CD4-positive, alpha-beta T cell treated with Interleukin-2 at 100 ng/mL for 4 hours (primary cell): ENCODE measurements around the gene CEP20.
A peak's percentile ranks its signal among the peaks of the same experiment; 100 is the strongest.
"Not testable (repeated sequence)": the region's sequence is repeated elsewhere in the genome, so short reads cannot be mapped to it uniquely, and the experiment has no call there.

Experiments used
- DNase-seq: peaks from one replicate; pipeline ENCODE4 v3.0.0-alpha.2; 2020; ENCODE audit warnings: low spot score

The CEP20 gene, protein sequence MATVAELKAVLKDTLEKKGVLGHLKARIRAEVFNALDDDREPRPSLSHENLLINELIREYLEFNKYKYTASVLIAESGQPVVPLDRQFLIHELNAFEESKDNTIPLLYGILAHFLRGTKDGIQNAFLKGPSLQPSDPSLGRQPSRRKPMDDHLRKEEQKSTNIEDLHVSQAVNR

DNA sequence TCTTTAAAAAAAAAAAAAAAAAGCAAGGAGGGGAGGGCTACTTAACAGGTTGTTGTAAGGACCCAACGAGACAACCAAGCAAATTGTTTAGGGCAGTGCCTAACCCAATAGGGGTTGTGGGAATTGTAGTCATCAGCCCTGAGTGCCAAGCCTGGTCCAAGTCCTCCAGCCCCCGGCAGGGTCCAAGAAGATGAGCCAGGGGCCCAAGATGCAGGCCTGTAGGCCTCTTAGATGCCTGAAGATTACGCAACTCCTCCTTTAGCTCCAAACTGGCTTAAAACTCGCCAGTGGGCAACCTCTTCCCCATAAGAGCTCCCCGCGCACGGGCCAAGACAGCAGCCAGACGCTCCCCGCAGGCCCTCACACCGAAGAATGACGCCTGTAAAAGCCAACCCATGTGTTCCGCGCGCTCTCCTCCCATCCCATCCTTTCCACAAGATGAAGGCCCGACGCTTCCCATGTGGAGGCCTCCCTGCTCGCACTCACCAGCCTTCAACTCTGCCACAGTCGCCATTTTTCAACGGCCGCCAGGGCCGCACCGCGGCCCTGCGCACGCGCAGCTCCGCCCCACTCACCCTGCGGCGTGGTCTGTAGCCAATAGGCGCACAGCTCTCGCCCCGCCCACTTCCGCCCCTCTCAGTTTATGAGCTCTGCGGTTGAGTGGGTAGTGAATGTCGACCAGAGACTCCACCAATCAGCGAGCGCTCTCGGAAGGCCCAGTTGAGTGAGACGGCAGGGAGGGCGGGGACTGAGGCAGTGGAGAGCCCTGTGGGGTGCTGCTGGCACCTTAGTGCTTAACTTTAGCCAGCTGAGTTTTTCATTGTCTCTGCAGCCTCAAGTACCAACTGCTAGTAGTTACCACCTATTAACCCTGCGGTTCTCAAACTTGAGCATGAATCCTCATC lies at the start of gene CEP20:
CEP20 (minus strand) TSS at position 532 of the 905 bp plus-strand sequence; CDS start at position 514, 18 bp downstream.
- DNase-seq = peak; percentile 100

DNA sequence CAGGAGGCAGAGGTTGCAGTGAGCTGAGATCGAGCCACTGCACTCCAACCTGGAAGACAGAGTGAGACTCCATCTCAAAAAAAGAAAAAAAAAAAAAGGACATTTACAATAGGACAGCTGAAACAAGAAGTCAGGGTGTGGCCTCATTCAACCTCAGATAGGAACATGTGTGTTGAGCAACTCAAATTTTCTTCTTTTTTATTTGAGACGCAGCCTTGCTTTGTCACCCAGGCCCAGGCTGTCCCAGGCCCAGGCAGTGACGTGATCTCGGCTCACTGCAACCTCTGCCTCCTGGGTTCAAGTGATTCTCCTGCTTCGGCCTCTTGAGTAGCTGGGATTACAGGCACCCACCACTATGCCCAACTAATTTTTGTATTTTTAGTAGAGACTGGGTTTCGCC lies 48.4 kb upstream of the CEP20 start:
- DNase-seq = not testable (repeated sequence)

DNA sequence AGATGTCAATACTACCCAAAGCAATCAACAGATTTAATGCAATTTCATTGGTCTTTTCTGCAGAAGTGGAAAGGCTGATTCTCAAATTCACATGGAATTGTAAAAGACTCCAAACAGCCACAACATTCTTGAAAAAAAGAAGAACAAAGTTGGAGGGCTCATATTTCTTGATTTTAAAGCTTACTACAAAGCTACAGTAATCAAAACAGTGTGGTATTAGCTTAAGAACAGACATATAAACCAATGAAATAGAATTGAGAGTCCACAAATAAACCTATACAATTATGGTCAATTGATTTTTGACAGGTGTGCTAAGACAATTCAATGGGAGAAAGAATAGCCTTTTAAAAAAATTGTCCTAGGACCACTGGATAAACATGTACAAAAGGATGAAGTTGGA lies 46.6 kb upstream of the CEP20 start:
- DNase-seq = no peak

DNA sequence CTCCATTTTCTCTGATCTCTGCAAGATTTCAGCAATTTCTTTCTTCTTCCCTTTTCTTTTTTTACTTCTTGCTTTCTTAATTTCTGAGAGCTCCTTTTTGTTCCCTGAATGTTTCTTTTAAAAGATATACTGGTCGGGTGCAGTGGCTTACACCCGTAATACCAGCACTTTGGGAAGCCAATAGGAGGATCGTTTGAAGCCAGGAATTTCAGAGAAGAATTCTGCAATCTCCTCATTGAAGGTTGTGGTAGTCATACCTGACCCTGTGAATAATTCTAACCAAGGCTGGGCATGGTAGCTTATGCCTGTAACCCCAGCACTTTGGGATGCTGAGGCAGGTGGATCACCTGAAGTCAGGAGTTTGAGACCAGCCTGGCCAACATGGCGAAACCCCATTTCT lies 45.4 kb upstream of the CEP20 start:
- DNase-seq = no peak

DNA sequence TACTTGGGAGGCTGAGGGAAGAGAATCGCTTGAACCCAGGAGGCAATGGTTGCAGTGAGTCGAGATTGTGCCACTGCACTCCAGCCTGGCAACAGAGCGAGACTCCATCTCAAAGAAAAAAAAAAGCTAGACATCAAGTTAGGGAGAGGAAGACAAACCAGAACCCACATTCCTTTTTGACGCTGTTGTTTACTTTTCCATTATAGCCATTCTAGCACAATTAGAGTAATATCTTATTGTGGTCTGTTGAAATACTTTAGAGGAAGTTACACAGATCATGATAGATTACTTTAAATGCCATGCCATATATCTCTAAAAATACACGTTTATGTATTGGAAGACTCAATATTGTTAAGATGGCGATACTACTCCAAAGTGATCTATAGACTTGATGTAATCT lies 44.5 kb upstream of the CEP20 start:
- no peak for DNase-seq

DNA sequence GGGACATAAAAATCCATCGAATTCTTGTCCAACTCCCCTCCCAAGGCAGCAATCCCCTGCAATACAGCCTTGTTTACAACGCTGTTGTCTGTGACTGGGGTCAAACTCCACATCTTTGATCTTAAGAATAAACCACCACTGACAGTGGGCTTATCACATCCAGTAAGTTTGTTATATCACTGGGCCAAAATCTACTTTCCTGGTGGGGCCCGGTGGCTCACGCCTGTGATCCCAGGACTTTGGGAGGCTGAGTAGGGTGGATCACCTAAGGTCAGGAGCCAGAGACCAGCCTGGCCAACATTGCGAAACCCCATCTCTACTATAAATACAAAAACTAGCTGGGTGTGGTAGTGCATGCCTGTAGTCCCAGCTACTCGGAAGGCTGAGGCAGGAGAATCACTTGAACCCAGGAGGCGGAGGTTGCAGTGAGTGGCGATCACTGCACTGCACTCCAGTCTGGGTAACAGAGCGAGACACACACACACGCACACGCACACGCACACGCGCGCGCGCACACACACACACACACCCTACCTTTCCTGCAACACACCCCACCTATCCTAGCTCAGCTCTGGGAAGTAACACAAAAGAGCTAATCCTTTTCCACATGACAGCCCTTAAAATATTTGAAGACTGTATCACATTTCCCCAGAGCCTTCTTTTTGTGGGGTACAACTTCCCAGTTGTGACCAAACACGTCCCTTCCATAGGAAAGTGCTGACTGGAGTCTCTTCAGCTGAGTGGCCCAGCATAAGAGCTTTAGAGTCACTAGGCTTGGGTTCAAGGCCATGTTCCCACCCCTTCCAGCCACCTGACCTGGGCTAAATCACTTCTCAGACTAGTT lies 40.1 kb upstream of the CEP20 start:
- no peak for DNase-seq

DNA sequence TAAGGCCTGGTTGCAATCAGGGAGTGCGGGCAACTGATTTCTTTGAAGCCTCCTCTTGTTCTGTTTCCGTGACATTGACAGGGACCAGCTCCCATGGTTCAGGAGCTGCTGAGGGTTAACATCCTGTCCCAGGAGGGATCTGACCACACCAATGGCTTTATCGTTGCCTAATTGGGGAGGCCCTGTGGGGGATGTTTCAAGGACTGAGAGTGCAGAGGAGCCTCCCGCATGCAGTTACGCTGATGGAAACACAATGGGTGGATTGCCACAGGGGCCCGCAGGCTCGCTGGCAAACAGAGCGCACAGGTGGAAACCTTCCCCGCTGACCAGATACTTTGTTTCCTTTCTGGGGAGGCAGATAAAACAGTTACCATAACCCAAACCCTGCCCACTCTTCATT lies 37.2 kb upstream of the CEP20 start:
- no peak for DNase-seq

DNA sequence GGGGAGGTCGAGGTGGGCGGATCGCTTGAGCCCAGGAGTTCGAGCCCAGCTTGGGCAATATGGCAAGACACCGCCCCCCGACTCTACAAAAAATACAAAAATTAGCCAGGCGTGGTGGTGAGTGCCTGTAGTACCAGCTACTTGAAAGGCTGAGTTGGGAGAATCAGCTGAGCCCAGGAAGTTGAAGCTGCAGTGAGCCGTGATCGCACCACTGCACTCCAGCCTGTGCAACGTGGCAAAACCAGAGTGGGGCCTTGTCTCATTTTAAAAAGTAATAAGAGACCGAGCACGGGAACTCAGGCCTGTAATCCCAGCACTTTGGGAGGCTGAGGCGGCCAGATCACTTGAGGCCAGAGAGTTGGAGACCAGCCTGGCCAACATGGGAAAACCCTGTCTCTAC lies 36.6 kb upstream of the CEP20 start:
- no peak for DNase-seq

DNA sequence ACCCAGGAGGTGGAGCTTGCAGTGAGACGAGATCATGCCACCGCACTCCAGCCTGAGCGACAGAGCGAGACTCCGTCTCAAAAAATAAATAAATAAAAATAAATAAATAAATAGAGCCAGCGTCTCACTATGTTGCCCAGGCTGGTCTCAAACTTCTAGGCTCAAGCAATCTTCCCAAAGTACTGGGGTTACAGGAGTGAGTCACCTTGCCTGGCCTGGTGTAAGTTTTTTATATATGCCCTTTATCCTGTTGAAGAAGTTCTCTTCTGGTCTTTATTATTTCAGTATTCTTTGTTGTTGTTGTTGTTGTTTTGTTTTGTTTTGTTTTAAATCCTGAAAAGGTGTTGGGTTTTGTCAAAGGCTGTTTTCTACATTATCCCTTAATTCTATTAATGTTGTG lies 30.9 kb upstream of the CEP20 start:
- no peak for DNase-seq

DNA sequence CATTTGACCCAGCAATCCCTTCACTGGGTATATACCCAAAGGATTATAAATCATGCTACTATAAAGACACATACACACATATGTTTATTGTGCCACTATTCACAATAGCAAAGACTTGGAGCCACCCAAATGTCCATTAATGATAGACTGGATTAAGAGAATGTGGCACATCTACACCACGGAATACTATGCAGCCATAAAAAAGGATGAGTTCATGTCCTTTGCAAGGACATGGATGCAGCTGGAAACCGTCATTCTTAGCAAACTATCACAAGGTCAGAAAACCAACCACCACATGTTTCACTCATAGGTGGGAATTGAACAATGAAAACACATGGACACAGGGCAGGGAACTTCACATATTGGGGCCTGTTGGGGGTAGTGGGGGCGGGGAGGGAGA lies 29.9 kb upstream of the CEP20 start:
- DNase-seq = not testable (repeated sequence)

DNA sequence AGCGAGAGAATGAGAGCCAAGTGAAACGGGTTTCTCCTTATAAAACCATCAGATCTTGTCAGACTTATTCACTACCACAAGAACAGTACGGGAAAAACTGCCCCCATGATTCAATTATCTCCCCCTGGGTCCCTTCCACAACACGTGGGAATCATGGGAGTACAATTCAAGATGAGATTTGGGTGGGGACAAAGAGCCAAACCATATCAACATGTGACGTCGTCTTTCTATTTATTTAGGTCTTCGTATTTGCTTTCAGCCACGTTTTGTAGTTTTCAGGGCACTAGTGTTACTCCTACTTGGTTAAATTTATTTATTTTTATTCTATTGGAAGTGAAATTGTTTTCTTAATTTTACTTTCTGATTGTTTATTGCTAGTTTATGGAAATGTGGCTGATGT lies 27.9 kb upstream of the CEP20 start:
- DNase-seq = no peak

DNA sequence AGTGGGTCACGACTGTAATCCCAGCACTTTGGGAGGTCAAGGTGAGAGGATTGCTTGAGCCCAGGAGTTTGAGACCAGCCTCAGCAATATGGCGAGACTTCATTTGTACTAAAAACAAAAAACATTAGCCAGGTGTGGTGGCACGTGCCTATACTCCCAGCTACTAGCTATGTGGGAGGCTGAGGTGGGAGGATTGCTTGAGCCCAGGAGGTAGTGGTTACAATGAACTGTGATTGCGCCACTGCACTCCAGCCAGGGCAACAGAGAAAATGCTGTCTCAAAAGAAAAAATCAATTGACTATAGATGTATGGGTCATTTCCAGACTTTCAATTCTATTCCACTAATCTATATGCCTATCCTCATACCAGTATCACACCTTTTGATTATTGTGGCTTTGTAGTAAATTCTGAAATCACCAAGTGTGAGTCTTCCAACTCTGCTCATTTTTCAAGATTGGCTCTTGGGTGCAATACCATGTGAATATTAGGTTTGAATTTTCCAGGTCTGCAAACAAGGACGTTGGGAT lies 27.2 kb upstream of the CEP20 start:
- no peak for DNase-seq

DNA sequence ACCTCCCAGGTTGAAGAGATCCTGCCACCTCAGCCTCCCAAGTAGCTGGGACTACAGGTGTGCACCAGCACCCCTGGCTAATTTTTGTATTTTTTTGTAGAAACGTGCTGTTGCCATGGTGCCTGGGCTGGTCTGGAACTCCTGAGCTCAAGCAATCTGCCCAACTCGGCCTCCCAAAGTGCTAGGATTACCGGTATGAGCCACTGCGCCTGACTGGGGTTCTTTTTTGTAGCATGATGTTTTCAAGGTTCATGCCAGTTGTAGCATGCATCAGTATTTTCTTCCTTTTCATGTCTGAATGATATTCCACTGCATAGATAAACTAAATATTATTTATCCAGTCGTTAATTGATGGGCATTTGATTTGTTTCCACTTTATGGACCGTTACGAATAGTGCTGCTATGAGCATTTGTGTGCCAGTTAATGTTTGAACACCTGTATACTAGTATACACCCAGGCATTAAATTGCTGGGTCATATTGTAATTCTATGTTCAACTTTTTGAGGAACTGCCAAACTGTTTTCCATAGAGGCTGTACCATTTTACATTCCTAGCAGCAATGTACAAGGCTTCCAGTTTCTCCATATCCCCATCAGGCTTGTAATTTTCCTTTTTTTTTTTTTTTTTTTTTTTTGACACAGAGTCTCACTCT lies 24.8 kb upstream of the CEP20 start:
- no peak for DNase-seq

DNA sequence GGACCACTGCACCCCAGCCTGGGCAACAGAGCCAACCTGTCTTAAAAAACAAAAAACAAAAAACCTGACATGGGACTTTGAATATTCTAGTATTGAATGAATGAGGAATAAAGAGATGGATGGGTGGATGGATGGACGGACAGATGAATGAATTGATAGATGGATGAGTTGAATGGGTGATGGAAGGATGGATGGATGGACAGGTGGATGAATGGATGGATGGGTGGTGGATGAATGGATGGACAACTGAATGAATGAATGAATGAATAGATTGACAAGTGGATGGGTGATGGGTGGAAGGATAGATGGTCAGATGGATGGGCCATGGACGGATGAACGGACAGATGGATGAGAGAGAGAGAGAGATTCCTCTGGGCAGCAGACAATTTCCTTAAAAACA lies 22.8 kb upstream of the CEP20 start:
- no peak for DNase-seq

DNA sequence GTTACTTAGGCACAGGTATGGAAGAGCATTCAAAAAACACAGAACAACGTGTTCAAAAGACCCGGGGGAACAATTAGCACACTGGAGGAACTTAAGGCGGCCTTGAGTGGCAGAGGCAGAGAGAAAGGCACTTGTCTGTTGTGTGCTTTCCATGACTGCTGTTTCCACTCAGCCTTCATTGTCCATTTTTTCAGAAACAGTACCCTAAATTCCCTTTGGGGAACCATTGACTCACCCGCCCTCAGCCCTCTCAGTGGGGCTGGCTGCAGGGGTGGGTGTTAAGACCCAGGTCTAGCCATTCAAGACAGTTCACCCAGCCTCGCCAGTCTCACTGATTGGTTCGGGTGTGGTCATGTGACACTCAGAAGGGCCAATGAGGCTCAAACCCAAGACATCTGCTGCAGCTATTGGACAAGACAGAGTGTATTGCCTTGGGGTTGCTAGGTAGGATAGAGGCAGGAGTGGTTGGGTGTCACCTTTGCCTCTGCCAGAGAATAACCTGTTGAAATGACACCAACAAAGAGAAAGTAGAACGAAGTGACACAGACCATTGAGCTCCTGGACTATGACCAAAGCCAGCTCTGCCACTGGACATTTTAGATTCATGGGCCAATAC lies 19.6 kb upstream of the CEP20 start:
- DNase-seq = peak; percentile 11

DNA sequence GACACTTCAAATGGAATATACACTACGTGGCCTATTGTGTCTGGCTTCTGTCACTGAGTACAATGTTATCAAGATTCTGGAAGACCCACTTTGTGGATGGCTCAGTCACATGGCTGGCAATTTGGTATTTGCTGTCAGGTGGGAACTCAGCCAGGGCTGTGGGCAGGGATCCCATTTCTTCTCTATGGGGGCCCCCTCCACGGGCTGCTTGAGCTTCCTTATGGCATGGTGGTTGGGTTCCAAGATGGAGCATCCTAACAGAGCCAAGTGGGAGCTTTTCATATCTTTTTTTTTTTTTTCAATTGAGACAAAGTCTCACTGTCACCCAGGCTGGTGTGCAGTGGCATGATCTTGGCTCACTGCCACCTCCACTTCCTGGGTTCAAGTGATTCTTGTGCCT lies 18.0 kb upstream of the CEP20 start:
- no peak for DNase-seq

DNA sequence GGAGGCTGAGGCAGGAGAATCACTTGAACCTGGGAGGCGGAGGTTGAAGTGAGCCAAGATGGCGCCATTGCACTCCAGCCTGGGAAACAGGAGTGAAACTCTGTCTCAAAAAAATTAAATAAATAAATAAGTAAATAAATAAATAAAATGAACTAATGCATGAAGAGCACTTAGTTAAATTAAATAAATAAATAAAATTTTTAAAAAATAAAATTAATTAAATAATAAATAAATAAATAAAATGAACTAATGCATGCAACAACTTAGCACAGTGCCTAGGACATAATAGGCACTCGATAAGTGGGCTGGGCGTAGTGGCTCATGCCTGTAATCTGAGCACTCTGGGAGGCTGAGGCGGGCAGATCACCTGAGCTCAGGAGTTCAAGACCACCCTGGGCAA lies 15.6 kb upstream of the CEP20 start:
- no peak for DNase-seq

DNA sequence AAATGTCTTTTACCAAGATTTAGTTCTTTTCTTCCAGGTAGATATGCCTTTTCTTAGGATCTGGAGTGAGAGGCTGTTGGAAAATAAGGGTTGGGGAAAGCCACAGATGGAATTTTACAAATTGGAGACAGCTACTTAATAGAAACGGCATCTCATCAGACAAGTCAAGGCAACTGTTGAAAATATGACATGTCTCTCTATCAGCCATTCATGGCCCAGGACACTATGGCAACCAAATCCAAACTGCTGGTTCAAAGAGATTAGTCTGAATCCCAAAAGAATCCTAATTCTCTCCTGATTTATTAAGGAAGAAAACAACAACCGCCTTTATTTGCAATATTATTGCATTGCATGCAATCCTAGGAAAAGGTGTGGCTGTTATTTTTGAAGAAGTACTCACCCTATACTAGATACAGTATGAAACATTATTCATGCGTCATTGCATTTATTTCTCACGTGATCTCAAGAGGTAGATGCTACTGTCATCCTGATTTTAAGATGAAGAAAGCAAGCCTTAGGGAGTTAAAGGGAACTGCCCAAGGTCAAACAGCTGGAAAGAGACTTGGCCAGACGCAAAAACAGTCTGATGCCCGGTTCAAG lies 12.6 kb upstream of the CEP20 start:
- no peak for DNase-seq

DNA sequence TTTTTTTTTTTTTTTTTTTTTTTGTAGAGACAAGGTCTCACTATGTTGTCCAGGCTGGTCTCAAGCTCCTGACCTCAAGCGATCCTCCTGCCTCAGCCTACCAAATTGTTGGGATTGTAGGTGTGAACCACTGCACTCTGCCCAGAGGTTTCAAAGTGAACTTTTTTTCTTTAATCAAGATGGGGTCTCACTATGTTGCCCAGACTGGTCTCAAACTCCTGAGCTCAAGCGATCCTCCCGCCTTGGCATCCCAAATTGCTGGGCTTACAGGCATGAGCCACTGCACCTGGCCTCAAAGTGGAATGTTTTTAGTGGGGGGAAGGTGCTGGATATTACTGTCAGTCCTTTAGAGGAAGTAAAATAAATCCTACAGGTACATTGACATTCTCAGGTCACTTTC lies 12.0 kb upstream of the CEP20 start:
- no peak for DNase-seq

DNA sequence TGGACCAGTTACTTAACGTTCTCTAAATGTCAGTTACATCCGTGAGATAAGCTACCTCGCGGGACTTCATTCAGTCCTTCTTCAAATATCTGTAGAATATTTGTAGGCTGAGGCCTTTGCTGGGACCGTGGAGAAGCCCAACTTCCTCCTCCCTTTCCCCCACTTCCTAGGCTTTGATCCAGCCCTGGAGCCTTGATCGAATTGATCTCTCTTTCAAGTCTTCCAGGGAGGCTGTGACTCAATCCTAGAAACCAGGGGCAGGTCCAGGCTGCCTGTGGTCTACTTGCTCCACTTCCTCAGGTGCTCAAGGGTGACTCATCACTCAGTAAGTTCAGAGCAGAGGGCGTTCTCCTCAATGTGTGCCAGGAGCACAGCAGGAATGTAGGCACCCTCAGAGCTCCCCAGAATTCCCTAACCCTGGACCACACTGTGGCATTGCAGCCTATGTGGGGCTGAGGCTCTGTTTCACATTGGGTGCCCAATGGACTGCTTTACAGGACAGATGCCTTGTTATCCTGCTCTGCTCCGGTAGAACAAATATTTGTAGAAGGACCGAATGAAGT lies 11.2 kb upstream of the CEP20 start:
- DNase-seq = peak; percentile 16

DNA sequence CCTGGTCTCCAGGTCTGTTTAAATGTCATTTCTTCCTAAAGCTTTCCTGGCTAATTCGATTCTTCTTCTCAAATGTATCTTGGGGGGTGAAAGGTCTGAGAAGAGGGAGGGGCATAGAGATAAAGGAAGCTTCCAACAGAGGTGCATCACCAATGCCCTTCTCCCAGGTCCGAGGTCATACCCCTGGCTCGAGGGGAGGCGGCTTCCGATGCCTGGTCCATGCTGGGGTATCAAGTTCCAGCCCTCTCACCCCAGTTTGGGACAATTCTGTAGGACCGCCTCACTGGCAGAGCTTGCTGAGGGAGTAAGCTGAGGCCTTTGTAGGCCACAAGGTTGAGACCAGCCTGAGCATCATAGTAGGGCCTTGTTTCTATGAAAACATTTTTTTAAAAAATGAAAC lies 10.3 kb upstream of the CEP20 start:
- no peak for DNase-seq
